ENCODE measurements around the gene SCAF11.

GRCh38 chr12:45893240-45893639 lies 97.1 kb downstream of the SCAF11 start:
- no peak for TF ChIP-seq POLR2A (IDR thresholded peaks at IDR 0.05; ENCODE audit: low read length)
- no peak for TF ChIP-seq GATA1 (IDR thresholded peaks at IDR 0.05; ENCODE audit: low read depth, low read length)
